ENCODE measurements around the gene ABHD3. TPM values are rescaled to one million over a fixed set of nuclear protein-coding genes. Genes with fewer than 3 reads are reported as not detected.
"Not testable (repeated sequence)": the region's sequence is repeated elsewhere in the genome, so short reads cannot be mapped to it uniquely, and the experiment has no call there.

Gene ABHD3
- total RNA-seq, 4 donors from 2014 or later: 59.8 to 611 (median 122) TPM

DNA sequence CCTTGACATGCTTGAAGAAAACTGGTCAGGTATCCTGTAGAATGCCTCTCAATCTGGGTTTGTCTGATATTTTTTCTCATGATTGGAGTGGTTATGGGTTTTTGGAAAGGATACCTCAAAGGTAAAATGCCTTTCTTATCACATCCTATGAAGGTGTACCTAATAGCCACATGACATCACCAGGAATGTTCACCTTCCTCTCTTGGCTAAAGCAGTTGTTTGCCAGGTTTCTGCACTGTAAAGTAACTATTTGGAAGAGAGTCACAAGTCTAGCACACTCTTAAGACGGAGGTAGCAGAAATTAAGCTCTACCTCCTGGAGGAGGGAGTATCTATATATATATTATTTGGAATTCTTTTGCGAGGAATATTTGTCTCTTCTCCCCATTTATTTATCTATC lies 18.1 kb upstream of the ABHD3 start:
- no peaks in the 10 kb centered on the region for H3K27me3 ChIP-seq
- no peak for DNase-seq
- H3K4me3 ChIP-seq: no peak overlapping the region
- H3K4me1 ChIP-seq: no peaks in the 10 kb centered on the region
- TF ChIP-seq, protein P1, sequence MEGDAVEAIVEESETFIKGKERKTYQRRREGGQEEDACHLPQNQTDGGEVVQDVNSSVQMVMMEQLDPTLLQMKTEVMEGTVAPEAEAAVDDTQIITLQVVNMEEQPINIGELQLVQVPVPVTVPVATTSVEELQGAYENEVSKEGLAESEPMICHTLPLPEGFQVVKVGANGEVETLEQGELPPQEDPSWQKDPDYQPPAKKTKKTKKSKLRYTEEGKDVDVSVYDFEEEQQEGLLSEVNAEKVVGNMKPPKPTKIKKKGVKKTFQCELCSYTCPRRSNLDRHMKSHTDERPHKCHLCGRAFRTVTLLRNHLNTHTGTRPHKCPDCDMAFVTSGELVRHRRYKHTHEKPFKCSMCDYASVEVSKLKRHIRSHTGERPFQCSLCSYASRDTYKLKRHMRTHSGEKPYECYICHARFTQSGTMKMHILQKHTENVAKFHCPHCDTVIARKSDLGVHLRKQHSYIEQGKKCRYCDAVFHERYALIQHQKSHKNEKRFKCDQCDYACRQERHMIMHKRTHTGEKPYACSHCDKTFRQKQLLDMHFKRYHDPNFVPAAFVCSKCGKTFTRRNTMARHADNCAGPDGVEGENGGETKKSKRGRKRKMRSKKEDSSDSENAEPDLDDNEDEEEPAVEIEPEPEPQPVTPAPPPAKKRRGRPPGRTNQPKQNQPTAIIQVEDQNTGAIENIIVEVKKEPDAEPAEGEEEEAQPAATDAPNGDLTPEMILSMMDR (IDR thresholded peaks at IDR 0.05): no peak
- TF ChIP-seq POLR2A (IDR thresholded peaks at IDR 0.05) (no peak), EP300 (IDR thresholded peaks at IDR 0.05; ENCODE audit: low read depth) (no peak), POLR2AphosphoS5 (IDR thresholded peaks at IDR 0.05) (no peak)
- no peak overlapping the region for H3K27ac ChIP-seq
- H3K9me3 ChIP-seq: no peaks in the 10 kb centered on the region
- in situ Hi-C loops (cut with MboI; ENCODE audit: low pct_ligation_motif_present in 1 of 4, low pct_unique_long_range_greater_than_20kb in 1 of 4, low sequenced_read_pairs in 3 of 4) (loop anchor here in 2 of 4 donors (25.0 kb wide), 1 partner anchor 110 kb away; the partner anchor contains the start of genes ESCO1 (in 2 of the 2) and SNRPD1 (in 2 of the 2)), intact Hi-C loops (cut with DNase I; ENCODE audit: low total_unique reads) (no loop called here)
- 88 to 100% methylated on average over 2 of the region's 2 CpGs for WGBS, 2 donors (ENCODE audit: low coverage in 1 of 2)
- no peaks in the 10 kb centered on the region for H3K36me3 ChIP-seq

DNA sequence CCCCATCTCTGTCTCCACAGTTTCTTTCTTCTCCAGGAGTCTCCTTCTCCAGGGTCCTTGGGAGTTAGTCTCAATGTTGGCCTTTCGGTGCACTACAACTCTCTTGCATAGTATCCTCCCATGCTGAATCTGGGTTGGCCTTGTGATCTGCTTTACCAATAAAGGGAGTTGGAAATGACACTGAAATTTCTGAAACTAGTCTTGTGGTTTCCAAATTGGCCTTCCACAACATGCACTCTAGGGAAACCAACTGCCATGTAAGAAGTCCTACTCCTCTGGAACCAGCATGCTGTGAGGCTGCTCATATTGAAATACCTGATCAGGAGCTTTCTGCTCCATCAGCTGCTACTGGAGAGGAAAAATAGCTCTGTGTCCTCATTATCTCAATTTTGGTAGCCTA lies 9.9 kb upstream of the ABHD3 start:
- H3K27me3 ChIP-seq: no peaks in the 10 kb centered on the region
- no peaks in the 10 kb centered on the region for H3K36me3 ChIP-seq
- no peaks in the 10 kb centered on the region for H3K4me1 ChIP-seq
- no peak overlapping the region for H3K4me3 ChIP-seq
- in situ Hi-C loops (cut with MboI; ENCODE audit: low pct_ligation_motif_present in 1 of 4, low pct_unique_long_range_greater_than_20kb in 1 of 4, low sequenced_read_pairs in 3 of 4) (loop anchor here in 2 of 4 donors (25.0 kb wide), 1 partner anchor 102 kb away; the partner anchor contains the start of genes ESCO1 (in 2 of the 2) and SNRPD1 (in 2 of the 2)), intact Hi-C loops (cut with DNase I; ENCODE audit: low total_unique reads) (no loop called here)
- H3K27ac ChIP-seq: no peak overlapping the region
- no peak for TF ChIP-seq POLR2A (IDR thresholded peaks at IDR 0.05)
- H3K9me3 ChIP-seq: no peaks in the 10 kb centered on the region
- 82% methylated on average over 1 of the region's 1 CpG; no CpG with 5 or more reads in 1 of the 2 donors for WGBS, 2 donors (ENCODE audit: low coverage in 1 of 2)
- DNase-seq: no peak

DNA sequence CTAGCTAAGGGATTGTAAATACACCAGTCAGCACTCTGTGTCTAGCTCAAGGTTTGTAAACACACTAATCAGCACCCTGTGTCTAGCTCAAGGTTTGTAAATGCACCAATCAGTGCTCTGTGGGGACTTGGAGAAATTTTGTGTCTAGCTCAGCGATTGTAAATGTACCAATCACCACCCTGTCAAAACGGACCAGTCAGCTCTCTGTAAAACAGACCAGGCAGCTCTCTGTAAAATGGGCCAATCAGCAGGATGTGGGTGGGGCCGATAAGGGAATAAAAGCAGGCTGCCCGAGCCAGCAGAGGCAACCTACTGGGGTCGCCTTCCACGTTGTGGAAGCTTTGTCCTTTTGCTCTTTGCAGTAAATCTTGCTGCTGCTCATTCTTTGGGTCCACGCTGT lies 2.6 kb upstream of the ABHD3 start:
- H3K27ac ChIP-seq; DNase-seq; H3K4me3 ChIP-seq; intact Hi-C loops (cut with DNase I; ENCODE audit: low total_unique reads); H3K9me3 ChIP-seq; H3K27me3 ChIP-seq; H3K36me3 ChIP-seq: not testable (repeated sequence)
- H3K4me1 ChIP-seq: peaks cover 4 to 14% (median 9%) of the 10 kb centered on the region in 4 donors
- in situ Hi-C loops (cut with MboI; ENCODE audit: low pct_ligation_motif_present in 1 of 4, low pct_unique_long_range_greater_than_20kb in 1 of 4, low sequenced_read_pairs in 3 of 4): loop anchor here in 2 of 4 donors (25.0 kb wide), 1 partner anchor 95 kb away; the partner anchor contains the start of genes ESCO1 (in 2 of the 2) and SNRPD1 (in 2 of the 2)
- WGBS, 2 donors (ENCODE audit: low coverage in 1 of 2): 86 to 92% methylated on average over 2 to 7 of the region's 7 CpGs

DNA sequence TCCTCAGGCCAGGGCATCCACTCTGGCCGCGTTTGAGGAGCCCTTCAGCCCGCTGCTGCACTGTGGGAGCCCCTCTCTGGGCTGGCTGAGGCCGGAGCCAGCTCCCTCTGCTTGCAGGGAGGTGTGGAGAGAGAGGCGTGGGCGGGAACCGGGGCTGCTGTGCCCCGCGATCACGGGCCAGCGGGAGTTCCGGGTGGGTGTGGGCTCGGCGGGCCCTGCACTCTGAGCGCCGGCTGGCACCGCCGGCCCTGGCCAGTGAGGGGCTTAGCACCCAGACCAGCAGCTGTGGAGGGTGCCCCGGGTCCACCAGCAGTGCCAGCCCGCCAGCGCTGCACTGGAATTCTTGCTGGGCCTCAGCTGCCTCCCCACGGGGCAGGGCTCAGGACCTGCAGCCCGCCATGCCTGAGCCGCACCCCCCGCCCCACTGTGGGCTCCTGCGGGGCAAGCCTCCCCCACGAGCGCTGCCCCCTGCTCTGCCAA lies 1.9 kb upstream of the ABHD3 start:
- WGBS, 2 donors (ENCODE audit: low coverage in 1 of 2): 99% methylated on average over 17 of the region's 28 CpGs; no CpG with 5 or more reads in 1 of the 2 donors
- intact Hi-C loops (cut with DNase I; ENCODE audit: low total_unique reads): no loop called here
- H3K4me3 ChIP-seq: no peak overlapping the region
- no peak for TF ChIP-seq POLR2A (IDR thresholded peaks at IDR 0.05)
- TF ChIP-seq EP300 (IDR thresholded peaks at IDR 0.05; ENCODE audit: low read depth): no peak
- TF ChIP-seq POLR2AphosphoS5 (IDR thresholded peaks at IDR 0.05): no peak
- TF ChIP-seq, protein P1 (IDR thresholded peaks at IDR 0.05): no peak
- no peaks in the 10 kb centered on the region for H3K27me3 ChIP-seq
- peaks cover 0 to 1% (median 0%) of the 10 kb centered on the region in 4 donors for H3K36me3 ChIP-seq
- H3K9me3 ChIP-seq: no peaks in the 10 kb centered on the region
- in situ Hi-C loops (cut with MboI; ENCODE audit: low pct_ligation_motif_present in 1 of 4, low pct_unique_long_range_greater_than_20kb in 1 of 4, low sequenced_read_pairs in 3 of 4): loop anchor here in 2 of 4 donors (25.0 kb wide), 1 partner anchor 94 kb away; the partner anchor contains the start of genes ESCO1 (in 2 of the 2) and SNRPD1 (in 2 of the 2)
- peaks cover 4 to 14% (median 9%) of the 10 kb centered on the region in 4 donors for H3K4me1 ChIP-seq
- no peak overlapping the region for H3K27ac ChIP-seq
- DNase-seq: no peak

DNA sequence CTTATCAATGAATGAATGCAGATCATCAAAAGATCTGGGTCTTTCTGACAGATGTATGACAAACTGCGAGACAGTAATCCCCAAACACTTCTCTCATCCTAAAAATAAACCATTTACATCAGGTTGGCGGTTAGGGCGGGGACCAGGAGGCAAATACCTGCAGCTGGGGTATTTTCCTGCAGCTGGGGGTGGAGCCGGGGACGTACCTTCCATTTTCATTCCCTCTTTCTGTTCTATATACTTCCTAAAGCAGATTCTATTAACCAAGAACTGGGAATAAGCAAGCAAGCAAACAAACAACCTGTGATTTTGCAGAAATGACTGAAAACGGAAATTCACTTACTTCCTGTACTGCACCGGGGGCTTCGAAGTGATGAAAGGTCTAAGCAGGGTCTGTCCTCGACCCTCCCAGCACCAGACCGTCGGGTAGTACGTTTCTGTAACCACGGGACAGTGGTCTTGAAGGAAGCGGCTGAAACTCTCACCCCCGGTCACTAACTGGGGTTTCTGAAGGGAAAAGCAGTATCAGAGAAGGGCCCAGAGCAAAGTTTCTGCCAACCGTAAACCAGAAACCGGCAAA lies 1.2 kb downstream of the ABHD3 start:
- Histone ChIP-seq H3K27me3 (no peaks in the 10 kb centered on the region), H3K36me3 (peaks cover 0 to 6% (median 0%) of the 10 kb centered on the region in 4 donors), H3K9me3 (no peaks in the 10 kb centered on the region), H3K4me1 (peaks cover 4 to 23% (median 11%) of the 10 kb centered on the region in 4 donors), H3K27ac (peak overlapping the region; percentile 95 to 99 (median 97)), H3K4me3 (peak overlapping the region; percentile 62 to 95 (median 77))
- DNase-seq: peak; percentile 71
- in situ Hi-C loops (cut with MboI; ENCODE audit: low pct_ligation_motif_present in 1 of 4, low pct_unique_long_range_greater_than_20kb in 1 of 4, low sequenced_read_pairs in 3 of 4) (loop anchor here in 2 of 4 donors (25.0 kb wide), 1 partner anchor 91 kb away; the partner anchor contains the start of genes ESCO1 (in 2 of the 2) and SNRPD1 (in 2 of the 2)), intact Hi-C loops (cut with DNase I; ENCODE audit: low total_unique reads) (no loop called here)
- WGBS, 2 donors (ENCODE audit: low coverage in 1 of 2): 0 to 4% methylated on average over 2 to 17 of the region's 17 CpGs
- TF ChIP-seq POLR2A (IDR thresholded peaks at IDR 0.05): no peak
- TF ChIP-seq, protein P1 (IDR thresholded peaks at IDR 0.05): no peak
- no peak for TF ChIP-seq POLR2AphosphoS5 (IDR thresholded peaks at IDR 0.05)
- no peak for TF ChIP-seq EP300 (IDR thresholded peaks at IDR 0.05; ENCODE audit: low read depth)
